A673 (cell line): ENCODE data around the gene MDGA2.

Source experiments
- CTCF ChIP-seq: fragments of 300-800, 200-600 bp; sonication (generic); conservative IDR thresholded peaks from 2 replicates; pipeline ENCODE4 v1.5.1; 2017; ENCODE audit warnings: low read depth, mild to moderate bottlenecking, antibody characterized with exemption, low read length, moderate library complexity, mixed read lengths
- EZH2 ChIP-seq: fragments of 200-600 bp; sonication (generic); IDR thresholded peaks from 2 replicates; pipeline ENCODE4 v1.6.1; 2017; ENCODE audit warnings: borderline replicate concordance, low read depth, mild to moderate bottlenecking, mixed read lengths, antibody characterized with exemption, low read length; ENCODE audit not compliant: poor library complexity, severe bottlenecking

GRCh38 chr14:47327336-47327735 is 348.1 kb downstream of the MDGA2 start:
- no peak for TF ChIP-seq CTCF
- TF ChIP-seq EZH2: no peak
